HL-60 (cell line): ENCODE data around the gene CD99.

ENCODE experiments used
- DNase-seq, 2 experiments: peaks; one replicate each; pipeline ENCODE4 v3.0.0-alpha.2; 2010 to 2020; ENCODE audit warnings: low read depth in 1 of 2, low spot score in 1 of 2
- H3K27ac ChIP-seq: fragments of 250-450 bp; sonication (Bioruptor Pico); replicated peaks from 2 replicates; pipeline ENCODE4 v1.5.1; 2020; ENCODE audit warnings: mild to moderate bottlenecking, moderate library complexity
- H3K27me3 ChIP-seq: fragments of 250-450 bp; sonication (Bioruptor Pico); 2 replicates; pipeline ENCODE4 v1.5.1; 2021; ENCODE audit warnings: mild to moderate bottlenecking, moderate library complexity; ENCODE audit not compliant: insufficient read depth, poor library complexity, severe bottlenecking
- H3K4me3 ChIP-seq: replicated peaks from 2 replicates; pipeline ENCODE4 v1.5.1; 2011; ENCODE audit warnings: mild to moderate bottlenecking, control low read depth, low read length; ENCODE audit not compliant: insufficient read depth
- CTCF ChIP-seq: IDR thresholded peaks from one replicate; pipeline ENCODE4 v1.5.1; 2011; ENCODE audit warnings: low read length, control low read depth, inconsistent platforms; ENCODE audit not compliant: insufficient read depth
- GABPA ChIP-seq: IDR thresholded peaks from 2 replicates; pipeline ENCODE4 v1.6.1; 2012; ENCODE audit warnings: low read depth
- POLR2AphosphoS5 ChIP-seq: IDR thresholded peaks from 2 replicates; pipeline ENCODE4 v1.6.1; 2012; ENCODE audit warnings: low read depth
- REST ChIP-seq: IDR thresholded peaks from 2 replicates; pipeline ENCODE4 v1.6.1; 2012; ENCODE audit warnings: low read depth; ENCODE audit not compliant: insufficient replicate concordance
- SPI1 ChIP-seq: IDR thresholded peaks from 2 replicates; pipeline ENCODE4 v1.6.1; 2012; ENCODE audit warnings: low read depth, mild to moderate bottlenecking, borderline replicate concordance

CD99 gene

GRCh38 chrX:2712890-2713840 is 22.1 kb downstream of the CD99 start:
- no peaks in the 10 kb centered on the region for H3K27me3 ChIP-seq
- no peak for DNase-seq
- H3K4me3 ChIP-seq: no peak overlapping the region
- TF ChIP-seq SPI1: no peak
- no peak for TF ChIP-seq CTCF
- no peak for TF ChIP-seq REST
- TF ChIP-seq GABPA: no peak
- no peak for TF ChIP-seq POLR2AphosphoS5
- no peak overlapping the region for H3K27ac ChIP-seq

GRCh38 chrX:2714551-2714950 is 23.5 kb downstream of the CD99 start:
- TF ChIP-seq GABPA (no peak), POLR2AphosphoS5 (no peak), CTCF (no peak), SPI1 (no peak), REST (no peak)
- no peak overlapping the region for H3K27ac ChIP-seq

GRCh38 chrX:2715066-2715600 is 24.0 kb downstream of the CD99 start:
- TF ChIP-seq SPI1 (no peak), POLR2AphosphoS5 (no peak), GABPA (no peak), CTCF (no peak), REST (no peak)

More at GRCh38 chrX:2714551-2714950, 23.5 kb downstream of the CD99 start:
- no peak overlapping the region for H3K4me3 ChIP-seq
- no peak for DNase-seq
- no peaks in the 10 kb centered on the region for H3K27me3 ChIP-seq

More at GRCh38 chrX:2715066-2715600, 24.0 kb downstream of the CD99 start:
- H3K27me3 ChIP-seq: no peaks in the 10 kb centered on the region
- H3K4me3 ChIP-seq: no peak overlapping the region
- DNase-seq: no peak
- no peak overlapping the region for H3K27ac ChIP-seq
